Measurements from ENCODE around the gene SETD6. TPM values are rescaled to one million over a fixed set of nuclear protein-coding genes. Genes with fewer than 3 reads are reported as not detected.

Gene SETD6
- total RNA-seq, 1 donor from 2014 or later = 12.5 TPM

GRCh38 chr16:58508671-58509251 lies 6.6 kb upstream of the SETD6 start:
- Histone ChIP-seq H3K4me3 (ENCODE audit: low read depth, low read length) (no peak overlapping the region), H3K27me3 (ENCODE audit: control insufficient read depth, insufficient read depth, low read length) (no peaks in the 10 kb centered on the region), H3K36me3 (ENCODE audit: control insufficient read depth, insufficient read depth, low read length) (no peaks in the 10 kb centered on the region)
- TF ChIP-seq CTCF (IDR thresholded peaks at IDR 0.05; ENCODE audit: insufficient read depth, low read length, poor library complexity, severe bottlenecking) = no peak
- no peak for DNase-seq (ENCODE audit: low read depth)

GRCh38 chr16:58509256-58510096 lies 5.8 kb upstream of the SETD6 start:
- DNase-seq (ENCODE audit: low read depth) = no peak
- no peaks in the 10 kb centered on the region for H3K27me3 ChIP-seq (ENCODE audit: control insufficient read depth, insufficient read depth, low read length)
- no peak overlapping the region for H3K4me3 ChIP-seq (ENCODE audit: low read depth, low read length)
- H3K36me3 ChIP-seq (ENCODE audit: control insufficient read depth, insufficient read depth, low read length) = no peaks in the 10 kb centered on the region
- TF ChIP-seq CTCF (IDR thresholded peaks at IDR 0.05; ENCODE audit: insufficient read depth, low read length, poor library complexity, severe bottlenecking) = no peak

- H3K4me3 ChIP-seq (ENCODE audit: low read depth, low read length) = no peak overlapping the region
- no peak for TF ChIP-seq CTCF (IDR thresholded peaks at IDR 0.05; ENCODE audit: insufficient read depth, low read length, poor library complexity, severe bottlenecking)
- DNase-seq (ENCODE audit: low read depth) = no peak
- H3K27me3 ChIP-seq (ENCODE audit: control insufficient read depth, insufficient read depth, low read length) = no peaks in the 10 kb centered on the region
- no peaks in the 10 kb centered on the region for H3K36me3 ChIP-seq (ENCODE audit: control insufficient read depth, insufficient read depth, low read length)
These were observed 5.1 kb upstream of the SETD6 start for GRCh38 chr16:58510097-58510775.

GRCh38 chr16:58510776-58511628 lies 4.3 kb upstream of the SETD6 start:
- no peak overlapping the region for H3K4me3 ChIP-seq (ENCODE audit: low read depth, low read length)
- H3K27me3 ChIP-seq (ENCODE audit: control insufficient read depth, insufficient read depth, low read length) = no peaks in the 10 kb centered on the region
- TF ChIP-seq CTCF (IDR thresholded peaks at IDR 0.05; ENCODE audit: insufficient read depth, low read length, poor library complexity, severe bottlenecking) = no peak
- no peak for DNase-seq (ENCODE audit: low read depth)
- no peaks in the 10 kb centered on the region for H3K36me3 ChIP-seq (ENCODE audit: control insufficient read depth, insufficient read depth, low read length)

- peak; percentile 83 for TF ChIP-seq CTCF (IDR thresholded peaks at IDR 0.05; ENCODE audit: insufficient read depth, low read length, poor library complexity, severe bottlenecking)
- peaks cover 1% of the 10 kb centered on the region for H3K36me3 ChIP-seq (ENCODE audit: control insufficient read depth, insufficient read depth, low read length)
- no peaks in the 10 kb centered on the region for H3K27me3 ChIP-seq (ENCODE audit: control insufficient read depth, insufficient read depth, low read length)
- no peak overlapping the region for H3K4me3 ChIP-seq (ENCODE audit: low read depth, low read length)
- no peak for DNase-seq (ENCODE audit: low read depth)
These were observed 3.1 kb upstream of the SETD6 start for GRCh38 chr16:58511933-58512815.
